ENCODE data around the gene MAD1L1. TPM values are rescaled to one million over a fixed set of nuclear protein-coding genes. Genes with fewer than 3 reads are reported as not detected.

Gene MAD1L1
- total RNA-seq, 2 experiments from 2014 or later = 157 to 160 TPM

DNA sequence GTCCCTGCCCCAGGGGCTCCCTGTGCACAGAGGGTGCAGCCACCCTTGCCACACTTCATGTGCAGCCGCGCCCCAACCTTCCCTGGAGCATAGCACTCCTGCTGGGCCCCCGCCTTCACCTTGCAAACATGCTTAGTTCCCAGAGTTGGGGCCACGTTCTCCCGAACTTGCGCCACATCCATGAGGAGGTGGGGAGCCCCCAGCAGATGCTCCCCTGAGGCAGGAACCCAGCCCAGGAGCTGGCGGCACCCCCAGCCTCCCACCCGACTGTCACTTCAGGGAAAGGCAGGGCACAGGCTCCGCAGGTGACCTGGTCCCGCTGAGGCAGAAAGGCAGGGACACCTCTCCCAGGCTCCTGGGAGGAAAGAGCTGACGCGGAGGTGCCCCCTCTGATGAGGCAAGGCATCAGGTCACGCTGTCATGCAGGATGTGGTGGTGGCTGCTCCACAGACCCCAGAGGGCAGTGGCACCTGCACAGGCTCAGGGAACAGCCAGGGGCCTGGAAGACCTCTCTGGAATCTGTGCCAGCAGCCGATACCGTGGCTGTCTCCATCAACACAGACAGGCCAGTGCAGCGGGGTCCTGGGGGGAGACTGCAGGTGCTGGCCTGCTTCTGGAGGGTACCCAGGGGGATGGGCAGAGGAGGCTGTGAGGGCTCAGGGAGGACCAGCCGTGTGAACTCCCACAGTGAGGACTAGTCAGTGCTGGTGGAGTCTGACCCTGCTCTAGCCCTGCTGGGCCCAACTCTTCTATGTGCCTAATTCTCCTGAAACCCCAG, 221.3 kb downstream of the MAD1L1 start:
- Mint-ChIP-seq H3K9me3 (no peaks in the 10 kb centered on the region), H3K4me1 (ENCODE audit: low read depth) (no peaks in the 10 kb centered on the region)
- POLR2A ChIA-PET = no interaction called here

DNA sequence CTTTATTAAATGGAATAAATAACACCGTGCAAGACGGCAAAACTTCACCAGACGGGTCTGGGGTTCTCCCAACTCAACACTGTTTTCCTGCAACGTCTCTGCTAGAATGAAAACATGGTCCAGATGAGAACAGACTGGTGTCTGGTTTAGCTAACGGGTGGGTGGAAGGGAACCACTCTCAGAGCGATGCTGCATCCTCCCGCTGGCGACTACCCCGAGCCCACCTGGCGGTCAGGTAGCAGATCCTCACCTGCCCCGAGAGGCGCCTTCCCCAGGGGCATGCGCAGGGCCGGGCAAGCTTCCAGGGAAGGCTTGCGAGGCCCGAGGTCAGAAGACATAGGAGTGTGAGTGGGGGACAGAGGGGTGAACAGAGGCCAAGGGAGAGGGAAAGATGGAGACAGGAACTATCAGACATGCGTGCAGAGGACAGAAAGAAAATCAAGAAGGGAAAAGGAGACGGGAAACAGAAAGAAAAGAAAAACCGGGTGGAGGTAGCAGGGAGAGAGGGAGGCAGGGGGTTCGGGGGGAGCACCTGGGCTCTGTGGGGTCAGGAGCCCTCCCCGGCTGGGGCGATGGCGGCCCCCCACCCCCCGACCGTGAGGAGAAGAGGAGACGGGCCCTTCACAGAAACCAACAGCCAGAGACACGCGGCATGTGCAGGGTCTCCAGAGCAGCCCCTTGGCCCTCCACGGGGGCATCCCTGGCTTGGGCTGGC, 222.0 kb downstream of the MAD1L1 start:
- Histone ChIP-seq H3K4me3 (ENCODE audit: low read length) (no peak overlapping the region), H3K27ac (ENCODE audit: low read depth in 1 of 2, low read length in 2 of 2) (no peak overlapping the region), H3K9me3 (ENCODE audit: control insufficient read depth in 1 of 2, insufficient read depth in 1 of 2, low read length in 2 of 2) (peaks cover 0 to 5% of the 10 kb centered on the region in 2 experiments), H3K36me3 (ENCODE audit: insufficient read depth, low read length) (no peaks in the 10 kb centered on the region), H3K27me3 (ENCODE audit: control insufficient read depth in 1 of 2, insufficient read depth in 2 of 2, low read length in 2 of 2) (no peaks in the 10 kb centered on the region), H3K4me1 (ENCODE audit: insufficient read depth, low read length) (no peaks in the 10 kb centered on the region)
- no peaks in the 10 kb centered on the region for H3K27me3 Mint-ChIP-seq
- peaks cover 7% of the 10 kb centered on the region for H3K4me1 Mint-ChIP-seq (ENCODE audit: low read depth)
- DNase-seq (no peak), ATAC-seq (ENCODE audit: poor library complexity) (no peak)
- H3K27ac Mint-ChIP-seq = no peak overlapping the region
- TF ChIP-seq, protein P1, sequence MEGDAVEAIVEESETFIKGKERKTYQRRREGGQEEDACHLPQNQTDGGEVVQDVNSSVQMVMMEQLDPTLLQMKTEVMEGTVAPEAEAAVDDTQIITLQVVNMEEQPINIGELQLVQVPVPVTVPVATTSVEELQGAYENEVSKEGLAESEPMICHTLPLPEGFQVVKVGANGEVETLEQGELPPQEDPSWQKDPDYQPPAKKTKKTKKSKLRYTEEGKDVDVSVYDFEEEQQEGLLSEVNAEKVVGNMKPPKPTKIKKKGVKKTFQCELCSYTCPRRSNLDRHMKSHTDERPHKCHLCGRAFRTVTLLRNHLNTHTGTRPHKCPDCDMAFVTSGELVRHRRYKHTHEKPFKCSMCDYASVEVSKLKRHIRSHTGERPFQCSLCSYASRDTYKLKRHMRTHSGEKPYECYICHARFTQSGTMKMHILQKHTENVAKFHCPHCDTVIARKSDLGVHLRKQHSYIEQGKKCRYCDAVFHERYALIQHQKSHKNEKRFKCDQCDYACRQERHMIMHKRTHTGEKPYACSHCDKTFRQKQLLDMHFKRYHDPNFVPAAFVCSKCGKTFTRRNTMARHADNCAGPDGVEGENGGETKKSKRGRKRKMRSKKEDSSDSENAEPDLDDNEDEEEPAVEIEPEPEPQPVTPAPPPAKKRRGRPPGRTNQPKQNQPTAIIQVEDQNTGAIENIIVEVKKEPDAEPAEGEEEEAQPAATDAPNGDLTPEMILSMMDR (IDR thresholded peaks at IDR 0.05) = no peak
- H3K4me3 Mint-ChIP-seq = no peak overlapping the region
- H3K36me3 Mint-ChIP-seq (ENCODE audit: low read depth) = peaks cover 4% of the 10 kb centered on the region
- ChIA-PET CTCF (no interaction called here), POLR2A (no interaction called here)
- intact Hi-C loops (cut with DNase I, micrococcal nuclease) = no loop called here
- H3K9me3 Mint-ChIP-seq = no peaks in the 10 kb centered on the region

More for the DNA sequence above, 221.3 kb downstream of the MAD1L1 start:
- TF ChIP-seq, protein P1 (IDR thresholded peaks at IDR 0.05) = no peak
- no peaks in the 10 kb centered on the region for H3K4me1 ChIP-seq (ENCODE audit: insufficient read depth, low read length)
- H3K27ac Mint-ChIP-seq = no peak overlapping the region
- DNase-seq (no peak), ATAC-seq (ENCODE audit: poor library complexity) (no peak)
- peaks cover 0 to 5% of the 10 kb centered on the region in 2 experiments for H3K9me3 ChIP-seq (ENCODE audit: control insufficient read depth in 1 of 2, insufficient read depth in 1 of 2, low read length in 2 of 2)
- peaks cover 4% of the 10 kb centered on the region for H3K36me3 Mint-ChIP-seq (ENCODE audit: low read depth)
- CTCF ChIA-PET = no interaction called here
- H3K27me3 Mint-ChIP-seq = no peaks in the 10 kb centered on the region
- H3K4me3 ChIP-seq (ENCODE audit: low read length) = no peak overlapping the region
- no peak overlapping the region for H3K4me3 Mint-ChIP-seq
- H3K27me3 ChIP-seq (ENCODE audit: control insufficient read depth in 1 of 2, insufficient read depth in 2 of 2, low read length in 2 of 2) = no peaks in the 10 kb centered on the region
- no peaks in the 10 kb centered on the region for H3K36me3 ChIP-seq (ENCODE audit: insufficient read depth, low read length)
- intact Hi-C loops (cut with DNase I, micrococcal nuclease) = no loop called here
- no peak overlapping the region for H3K27ac ChIP-seq (ENCODE audit: low read depth in 1 of 2, low read length in 2 of 2)

DNA sequence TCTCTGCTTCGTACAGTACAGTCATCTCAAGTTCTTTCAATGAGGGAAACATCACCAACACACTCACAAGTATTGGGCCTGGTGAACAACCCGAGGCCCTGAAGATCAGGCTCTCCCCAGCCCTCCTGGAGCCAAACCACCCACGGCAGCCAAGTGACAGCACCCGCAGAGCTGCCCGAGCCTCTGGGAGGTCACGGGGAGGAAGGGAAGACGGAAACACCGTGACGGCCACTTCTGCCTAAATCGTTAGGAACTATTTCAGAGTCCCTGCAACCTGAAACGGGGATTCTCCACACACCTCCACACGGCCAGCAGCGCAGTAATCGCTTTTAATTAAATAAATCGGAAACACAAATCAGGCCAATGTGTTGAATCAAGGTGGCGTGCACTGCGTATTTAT, 222.6 kb downstream of the MAD1L1 start:
- Histone ChIP-seq H3K27me3 (ENCODE audit: control insufficient read depth in 1 of 2, insufficient read depth in 2 of 2, low read length in 2 of 2) (no peaks in the 10 kb centered on the region), H3K4me1 (ENCODE audit: insufficient read depth, low read length) (no peaks in the 10 kb centered on the region), H3K4me3 (ENCODE audit: low read length) (no peak overlapping the region), H3K9me3 (ENCODE audit: control insufficient read depth in 1 of 2, insufficient read depth in 1 of 2, low read length in 2 of 2) (peaks cover 0 to 5% of the 10 kb centered on the region in 2 experiments), H3K27ac (ENCODE audit: low read depth in 1 of 2, low read length in 2 of 2) (no peak overlapping the region), H3K36me3 (ENCODE audit: insufficient read depth, low read length) (no peaks in the 10 kb centered on the region)
- Mint-ChIP-seq H3K9me3 (no peaks in the 10 kb centered on the region), H3K27me3 (no peaks in the 10 kb centered on the region), H3K36me3 (ENCODE audit: low read depth) (peaks cover 4% of the 10 kb centered on the region), H3K4me3 (no peak overlapping the region), H3K27ac (no peak overlapping the region), H3K4me1 (ENCODE audit: low read depth) (peaks cover 8% of the 10 kb centered on the region)
- ATAC-seq (ENCODE audit: poor library complexity) (no peak), DNase-seq (no peak)
- intact Hi-C loops (cut with DNase I, micrococcal nuclease) = no loop called here
- POLR2A ChIA-PET = no interaction called here
- CTCF ChIA-PET = no interaction called here
- TF ChIP-seq, protein P1 (IDR thresholded peaks at IDR 0.05) = no peak
